ENCODE results near the gene PRDM7.
"Not testable (repeated sequence)": the region's sequence is repeated elsewhere in the genome, so short reads cannot be mapped to it uniquely, and the experiment has no call there.

The PRDM7 gene

DNA sequence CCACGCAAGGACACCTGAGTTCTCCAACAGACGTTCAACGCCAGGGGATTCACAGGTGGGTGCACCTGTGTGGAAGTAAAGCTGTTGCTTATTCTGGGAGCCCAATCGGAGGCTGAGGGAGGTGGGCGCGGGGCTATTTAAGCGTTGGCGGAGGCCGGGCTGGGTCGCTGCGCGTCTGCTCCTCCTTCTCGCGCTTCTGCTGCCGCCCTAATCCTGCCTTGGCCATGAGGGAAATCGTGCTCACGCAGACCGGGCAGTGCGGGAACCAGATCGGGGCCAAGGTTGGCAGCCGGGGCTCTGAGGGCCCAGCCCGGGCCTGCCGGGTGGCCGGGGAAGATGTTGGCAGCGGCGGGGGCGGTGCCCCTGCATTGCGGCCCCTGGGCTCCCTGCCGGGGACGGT is 16.7 kb upstream of the PRDM7 start:
- not testable (repeated sequence) for H3K4me1 Mint-ChIP-seq (ENCODE audit: low read depth in 2 of 2); H3K36me3 Mint-ChIP-seq (ENCODE audit: insufficient read depth); H3K9me3 Mint-ChIP-seq; H3K4me3 Mint-ChIP-seq; DNase-seq; H3K27ac Mint-ChIP-seq; ATAC-seq (replicated peaks)
- H3K27me3 Mint-ChIP-seq: peaks cover 9 to 25% of the 10 kb centered on the region in 2 donors

DNA sequence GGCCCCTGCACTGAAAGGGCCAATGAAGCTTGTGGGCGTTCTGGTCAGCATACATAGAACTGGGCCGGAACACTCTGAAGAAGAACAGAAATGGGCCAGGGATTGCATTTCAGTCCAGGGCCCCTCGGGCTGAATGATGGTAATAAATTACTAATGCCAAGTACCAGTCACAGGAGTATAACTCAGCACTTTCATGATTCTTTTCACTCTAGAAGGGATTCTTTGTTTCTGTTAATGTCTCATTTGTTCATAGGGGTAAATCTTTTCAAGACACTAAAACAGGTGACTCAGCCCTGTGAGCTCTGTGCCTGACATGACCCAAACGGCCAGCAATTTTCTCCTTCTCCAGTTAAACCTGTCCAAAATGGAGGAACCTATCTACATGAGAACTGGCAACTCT is 15.7 kb upstream of the PRDM7 start:
- H3K27me3 Mint-ChIP-seq: peaks cover 12 to 30% of the 10 kb centered on the region in 2 donors
- not testable (repeated sequence) for H3K27ac Mint-ChIP-seq; H3K4me1 Mint-ChIP-seq (ENCODE audit: low read depth in 2 of 2); H3K36me3 Mint-ChIP-seq (ENCODE audit: insufficient read depth); H3K4me3 Mint-ChIP-seq; H3K9me3 Mint-ChIP-seq; ATAC-seq (replicated peaks); DNase-seq

DNA sequence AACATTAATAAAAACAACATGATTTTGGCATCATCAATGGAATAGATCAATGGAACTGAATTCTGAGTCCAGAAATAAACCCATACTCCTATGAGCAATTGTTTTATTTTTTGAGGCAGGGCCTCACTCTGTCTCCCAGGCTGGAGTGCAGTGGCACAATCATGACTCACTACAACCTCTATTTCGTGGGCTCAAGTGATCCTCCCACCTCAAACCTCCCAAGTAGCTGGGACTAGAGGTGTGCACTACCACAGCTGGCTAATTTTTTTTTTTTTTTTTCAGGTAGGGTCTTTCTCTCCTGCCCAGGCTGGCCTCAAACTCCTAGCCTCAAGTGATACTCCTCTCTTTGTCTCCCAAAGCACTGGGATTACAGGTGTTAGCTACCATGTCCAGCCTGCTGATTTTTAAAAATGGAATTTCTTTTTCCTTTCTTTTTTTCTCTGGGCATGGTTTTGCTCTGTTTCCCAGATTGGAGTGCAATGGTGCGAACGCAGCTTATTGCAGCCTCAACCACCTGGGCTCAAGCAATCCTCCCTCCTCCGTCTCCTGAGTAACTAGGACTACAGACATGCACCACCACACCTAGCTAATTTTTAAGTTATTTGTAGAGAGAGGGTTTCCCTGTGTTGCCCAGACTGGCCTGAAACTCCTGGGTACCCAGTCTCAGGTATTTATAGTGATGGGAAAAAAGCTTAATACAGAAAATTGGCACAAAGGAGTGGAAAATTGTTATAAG is 7.3 kb upstream of the PRDM7 start:
- H3K4me1 Mint-ChIP-seq (ENCODE audit: low read depth in 2 of 2): peaks cover 11 to 14% of the 10 kb centered on the region in 2 donors
- no peak overlapping the region for H3K27ac Mint-ChIP-seq
- no peak for ATAC-seq (replicated peaks)
- H3K4me3 Mint-ChIP-seq: no peak overlapping the region
- peaks cover 13% of the 10 kb centered on the region for H3K36me3 Mint-ChIP-seq (ENCODE audit: insufficient read depth)
- H3K27me3 Mint-ChIP-seq: peaks cover 8 to 17% of the 10 kb centered on the region in 2 donors
- no peak for DNase-seq
- H3K9me3 Mint-ChIP-seq: no peaks in the 10 kb centered on the region

DNA sequence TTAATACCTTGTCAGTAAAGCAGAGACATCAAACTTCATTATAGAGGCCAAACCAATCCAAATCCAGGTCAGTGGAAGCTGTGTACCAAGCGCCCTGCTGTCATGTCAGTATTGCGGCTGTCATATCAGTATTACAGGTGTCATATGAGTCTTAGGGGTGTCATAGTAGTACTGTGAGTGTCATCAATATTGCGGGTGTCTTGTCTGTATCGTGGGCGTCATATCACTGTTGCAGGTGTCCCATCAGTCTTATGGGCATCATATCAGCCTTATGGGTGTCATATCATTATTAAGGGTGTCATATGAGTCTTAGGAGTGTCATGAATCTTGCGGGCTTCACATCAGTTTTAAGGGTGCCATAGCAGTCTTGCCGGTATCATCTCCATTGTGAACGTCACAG is 6.0 kb upstream of the PRDM7 start:
- peaks cover 13% of the 10 kb centered on the region for H3K36me3 Mint-ChIP-seq (ENCODE audit: insufficient read depth)
- H3K4me1 Mint-ChIP-seq (ENCODE audit: low read depth in 2 of 2): peaks cover 11 to 15% of the 10 kb centered on the region in 2 donors
- ATAC-seq (replicated peaks): peak; percentile 11
- H3K27ac Mint-ChIP-seq: peak overlapping the region; percentile 90 to 92
- H3K4me3 Mint-ChIP-seq: peak overlapping the region; percentile 91 to 93
- H3K9me3 Mint-ChIP-seq: no peaks in the 10 kb centered on the region
- DNase-seq: no peak
- H3K27me3 Mint-ChIP-seq: peaks cover 5 to 11% of the 10 kb centered on the region in 2 donors

DNA sequence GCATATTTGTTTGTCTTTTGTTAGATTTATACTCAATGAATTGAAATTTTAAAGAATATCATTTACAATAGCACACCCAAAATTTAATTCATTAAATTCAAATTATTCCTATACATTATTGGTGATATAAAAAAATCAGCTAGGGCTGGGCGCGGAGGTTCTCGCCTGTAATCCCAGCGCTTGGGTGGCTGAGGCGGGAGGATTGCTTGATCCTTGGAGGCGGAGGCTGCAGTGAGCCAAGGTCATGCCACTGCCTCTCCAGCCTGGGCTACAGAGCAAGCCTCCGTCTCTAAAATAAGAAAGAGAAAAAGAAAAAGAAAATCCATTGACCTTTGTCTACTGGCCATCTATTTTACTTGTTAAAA is 4.5 kb upstream of the PRDM7 start:
- no peak for DNase-seq
- peaks cover 6% of the 10 kb centered on the region in 2 donors for H3K27me3 Mint-ChIP-seq
- ATAC-seq (replicated peaks): no peak
- H3K27ac Mint-ChIP-seq: peak overlapping the region; percentile 90 to 92
- H3K4me3 Mint-ChIP-seq: peak overlapping the region; percentile 91 to 93
- peaks cover 18% of the 10 kb centered on the region for H3K36me3 Mint-ChIP-seq (ENCODE audit: insufficient read depth)
- H3K4me1 Mint-ChIP-seq (ENCODE audit: low read depth in 2 of 2): peaks cover 25 to 29% of the 10 kb centered on the region in 2 donors
- H3K9me3 Mint-ChIP-seq: no peaks in the 10 kb centered on the region

DNA sequence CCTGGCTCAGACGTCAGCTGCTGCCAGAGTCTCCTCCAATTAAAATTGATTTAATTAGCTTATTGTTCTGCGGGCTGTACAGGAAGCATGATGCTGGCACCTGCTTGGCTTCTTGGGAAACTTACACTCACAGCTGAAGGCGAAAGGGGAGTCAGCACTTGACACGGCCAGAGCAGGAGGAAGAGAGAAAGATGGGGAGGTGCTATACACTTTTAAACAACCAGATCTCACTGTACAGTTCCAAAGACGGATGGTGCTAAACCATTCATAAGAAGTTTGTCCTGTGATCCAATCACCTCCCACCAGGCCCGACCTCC is 1.4 kb upstream of the PRDM7 start:
- Mint-ChIP-seq H3K27ac (no peak overlapping the region), H3K4me1 (ENCODE audit: low read depth in 2 of 2) (peaks cover 29 to 31% of the 10 kb centered on the region in 2 donors), H3K4me3 (peak overlapping the region in 1 of 2 donors; percentile 84), H3K9me3 (no peaks in the 10 kb centered on the region), H3K36me3 (ENCODE audit: insufficient read depth) (peaks cover 18% of the 10 kb centered on the region), H3K27me3 (peaks cover 0 to 17% of the 10 kb centered on the region in 2 donors)
- ATAC-seq (replicated peaks) (no peak), DNase-seq (no peak)

DNA sequence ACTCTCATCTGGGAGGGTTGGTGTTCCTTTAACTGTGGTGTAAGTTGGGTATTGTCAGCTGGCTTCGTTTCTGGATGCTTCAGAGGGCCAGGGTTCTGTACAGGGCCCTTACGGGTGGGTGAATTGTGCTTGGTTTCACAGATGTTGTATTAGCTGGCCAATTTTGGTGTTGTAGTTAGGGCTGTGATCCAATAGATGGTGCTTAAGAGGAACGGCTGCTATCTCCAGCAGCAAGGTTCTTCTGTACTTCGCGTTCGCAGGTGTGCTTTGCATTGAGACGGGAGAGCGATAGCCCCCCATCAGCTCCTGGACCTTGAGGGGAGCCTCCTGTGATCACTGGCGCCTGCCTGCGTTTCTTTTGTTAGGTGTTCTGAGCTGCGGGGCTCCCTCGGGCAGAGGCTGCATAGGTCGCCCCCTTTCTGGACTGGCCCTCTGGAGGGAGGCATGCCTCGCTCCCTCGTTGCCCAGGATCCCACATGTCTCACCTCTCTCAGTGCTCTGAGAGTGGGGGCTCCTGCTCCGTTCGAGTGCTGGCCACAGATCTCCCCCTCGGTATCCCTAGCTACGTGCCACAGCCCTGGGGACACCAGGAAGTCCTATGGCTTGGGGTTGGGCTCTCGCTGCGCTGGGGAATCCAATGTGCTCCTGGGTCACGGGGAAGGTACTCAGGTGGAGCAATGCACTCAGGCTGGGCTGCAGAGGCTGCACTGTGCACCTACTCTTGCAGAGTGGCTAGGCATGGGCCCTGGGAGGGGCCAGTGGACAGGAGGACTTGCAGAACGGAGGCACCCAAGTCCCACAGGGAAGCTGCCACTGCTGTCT is 837 bp upstream of the PRDM7 start:
- H3K27me3 Mint-ChIP-seq: peaks cover 0 to 17% of the 10 kb centered on the region in 2 donors
- ATAC-seq (replicated peaks) (peak; percentile 71), DNase-seq (peak; percentile 35 to 51 (median 38))
- peak overlapping the region; percentile 70 to 85 for H3K27ac Mint-ChIP-seq
- peaks cover 16% of the 10 kb centered on the region for H3K36me3 Mint-ChIP-seq (ENCODE audit: insufficient read depth)
- no peaks in the 10 kb centered on the region for H3K9me3 Mint-ChIP-seq
- H3K4me3 Mint-ChIP-seq: peak overlapping the region; percentile 84 to 89
- H3K4me1 Mint-ChIP-seq (ENCODE audit: low read depth in 2 of 2): peaks cover 29% of the 10 kb centered on the region in 2 donors

DNA sequence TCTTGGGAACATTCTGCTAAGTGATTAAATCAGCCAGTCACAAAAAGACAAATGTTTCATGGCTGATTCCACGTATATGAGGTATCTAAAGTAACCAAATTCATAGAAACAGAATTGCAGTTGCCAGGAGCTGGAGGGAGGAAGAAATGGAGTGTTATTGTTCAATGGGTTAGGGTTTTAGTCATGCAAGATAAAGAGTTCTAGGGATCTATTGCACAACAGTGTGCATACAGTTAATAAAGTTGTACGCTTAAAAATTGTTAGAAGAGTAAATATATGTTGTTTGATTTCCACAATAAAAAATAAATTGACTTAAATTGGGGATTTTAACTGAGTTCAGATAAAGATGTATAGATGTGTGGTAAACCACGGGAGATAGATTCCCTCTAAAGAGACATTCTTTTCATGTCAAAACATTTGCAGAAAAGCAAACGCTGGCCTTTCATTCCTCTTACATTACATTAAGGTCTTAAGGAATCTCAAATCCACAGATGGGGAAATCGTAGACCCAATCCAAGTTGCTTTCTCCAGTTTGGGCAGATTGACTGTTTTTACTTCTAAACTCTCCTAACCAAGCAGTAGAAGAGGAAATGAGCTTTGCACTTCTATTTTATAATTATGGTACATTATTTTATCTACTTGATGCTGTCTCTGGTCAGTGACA is 4.6 kb downstream of the PRDM7 start:
- peaks cover 11 to 13% of the 10 kb centered on the region in 2 donors for H3K4me1 Mint-ChIP-seq (ENCODE audit: low read depth in 2 of 2)
- H3K4me3 Mint-ChIP-seq: no peak overlapping the region
- peaks cover 5% of the 10 kb centered on the region for H3K36me3 Mint-ChIP-seq (ENCODE audit: insufficient read depth)
- H3K9me3 Mint-ChIP-seq: no peaks in the 10 kb centered on the region
- ATAC-seq (replicated peaks) (no peak), DNase-seq (no peak)
- H3K27me3 Mint-ChIP-seq: peaks cover 7 to 43% of the 10 kb centered on the region in 2 donors
- H3K27ac Mint-ChIP-seq: no peak overlapping the region

DNA sequence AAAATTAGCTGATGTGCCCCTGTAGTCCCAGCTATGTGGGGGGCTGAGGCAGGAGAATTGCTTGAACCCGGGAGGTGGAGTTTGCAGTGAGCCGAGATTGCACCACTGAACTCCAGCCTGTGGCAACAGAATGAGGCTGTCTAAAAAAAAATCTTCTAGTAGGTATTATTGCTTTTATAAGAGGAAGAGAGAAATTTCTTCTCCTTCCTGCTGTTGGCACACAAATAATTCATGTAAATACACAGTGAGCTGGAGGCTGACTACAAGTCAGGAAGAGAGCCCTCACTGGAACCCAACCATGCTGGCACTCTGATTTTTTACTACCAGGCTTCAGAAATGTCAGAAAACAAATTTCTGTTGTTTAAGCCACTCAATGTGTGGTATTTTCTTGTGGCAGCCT is 6.7 kb downstream of the PRDM7 start:
- ATAC-seq (replicated peaks) (no peak), DNase-seq (no peak)
- Mint-ChIP-seq H3K4me3 (no peak overlapping the region), H3K27me3 (peaks cover 13 to 36% of the 10 kb centered on the region in 2 donors), H3K9me3 (no peaks in the 10 kb centered on the region), H3K36me3 (ENCODE audit: insufficient read depth) (no peaks in the 10 kb centered on the region), H3K4me1 (ENCODE audit: low read depth in 2 of 2) (no peaks in the 10 kb centered on the region), H3K27ac (no peak overlapping the region)

DNA sequence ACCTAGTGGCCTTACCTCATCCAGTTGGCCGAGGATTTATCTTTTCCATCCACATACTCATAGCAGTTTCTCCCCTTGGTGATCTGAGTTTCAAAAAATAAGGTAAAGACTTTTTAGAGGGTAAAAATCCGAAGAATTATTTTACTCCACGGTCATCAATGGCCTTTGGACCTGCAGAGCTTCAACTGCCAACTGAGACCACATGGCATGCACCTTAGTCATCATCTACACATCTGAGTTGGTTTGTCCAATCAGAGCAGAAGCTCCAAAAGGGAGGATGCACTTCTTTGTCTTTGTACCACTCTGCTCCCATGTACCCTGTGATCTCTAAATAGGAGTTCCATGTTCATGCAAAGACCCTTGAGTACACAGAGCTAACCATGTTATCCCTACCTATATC is 15.7 kb downstream of the PRDM7 start:
- Mint-ChIP-seq H3K9me3 (no peaks in the 10 kb centered on the region), H3K36me3 (ENCODE audit: insufficient read depth) (no peaks in the 10 kb centered on the region), H3K27me3 (peaks cover 13 to 26% of the 10 kb centered on the region in 2 donors), H3K4me3 (no peak overlapping the region), H3K27ac (no peak overlapping the region), H3K4me1 (ENCODE audit: low read depth in 2 of 2) (peaks cover 3 to 9% of the 10 kb centered on the region in 2 donors)
- ATAC-seq (replicated peaks) (no peak), DNase-seq (no peak)

DNA sequence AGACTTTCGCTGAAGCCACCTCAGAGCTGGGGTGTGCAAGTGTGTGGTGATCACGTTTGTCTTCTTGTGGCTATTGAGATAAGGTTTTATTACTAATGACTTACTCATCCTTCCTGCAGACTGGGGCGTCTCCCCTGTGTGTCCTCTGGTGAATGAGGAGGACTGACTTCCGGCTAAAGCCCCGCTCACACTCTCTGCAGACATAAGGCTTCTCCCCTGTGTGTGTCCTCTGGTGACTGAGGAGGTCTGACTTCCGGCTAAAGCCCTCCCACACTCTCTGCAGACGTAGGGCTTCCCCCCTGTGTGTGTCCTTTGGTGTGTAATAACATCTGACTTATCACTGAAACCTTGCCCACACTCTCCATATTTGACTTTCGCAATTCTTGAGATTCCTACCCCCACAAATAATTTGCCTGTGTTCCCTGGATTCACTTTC is 19.4 kb downstream of the PRDM7 start:
- Mint-ChIP-seq H3K4me3 (no peak overlapping the region), H3K36me3 (ENCODE audit: insufficient read depth) (no peaks in the 10 kb centered on the region), H3K4me1 (ENCODE audit: low read depth in 2 of 2) (peaks cover 3 to 9% of the 10 kb centered on the region in 2 donors), H3K9me3 (peaks cover 11 to 17% of the 10 kb centered on the region in 2 donors), H3K27me3 (peaks cover 0 to 6% of the 10 kb centered on the region in 2 donors), H3K27ac (peak overlapping the region in 1 of 2 donors; percentile 8)
- DNase-seq (peak in 2 of 3 experiments; percentile 14 to 17), ATAC-seq (replicated peaks) (peak; percentile 92)

DNA sequence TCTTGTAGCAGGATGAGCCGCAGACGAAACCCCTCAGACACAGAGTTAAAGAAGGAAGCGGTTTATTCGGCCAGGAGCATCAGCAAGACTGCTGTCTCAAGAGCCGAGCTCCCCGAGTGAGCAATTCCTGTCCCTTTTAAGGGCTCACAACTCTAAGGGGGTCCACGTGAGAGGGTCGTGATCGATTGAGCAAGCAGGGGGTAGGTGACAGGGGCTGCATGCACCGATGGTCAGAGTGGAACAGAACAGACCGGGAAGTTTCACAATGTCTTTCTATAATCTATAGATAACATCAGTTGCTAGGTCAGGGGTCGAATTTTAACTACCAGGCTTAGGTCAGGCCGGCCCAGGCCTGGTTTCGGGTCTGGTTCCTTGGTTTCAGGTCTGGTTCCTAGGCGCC is 20.6 kb downstream of the PRDM7 start:
- not testable (repeated sequence) for ATAC-seq (replicated peaks); H3K4me1 Mint-ChIP-seq (ENCODE audit: low read depth in 2 of 2); H3K27ac Mint-ChIP-seq; DNase-seq; H3K36me3 Mint-ChIP-seq (ENCODE audit: insufficient read depth); H3K27me3 Mint-ChIP-seq; H3K4me3 Mint-ChIP-seq
- peaks cover 11 to 17% of the 10 kb centered on the region in 2 donors for H3K9me3 Mint-ChIP-seq

DNA sequence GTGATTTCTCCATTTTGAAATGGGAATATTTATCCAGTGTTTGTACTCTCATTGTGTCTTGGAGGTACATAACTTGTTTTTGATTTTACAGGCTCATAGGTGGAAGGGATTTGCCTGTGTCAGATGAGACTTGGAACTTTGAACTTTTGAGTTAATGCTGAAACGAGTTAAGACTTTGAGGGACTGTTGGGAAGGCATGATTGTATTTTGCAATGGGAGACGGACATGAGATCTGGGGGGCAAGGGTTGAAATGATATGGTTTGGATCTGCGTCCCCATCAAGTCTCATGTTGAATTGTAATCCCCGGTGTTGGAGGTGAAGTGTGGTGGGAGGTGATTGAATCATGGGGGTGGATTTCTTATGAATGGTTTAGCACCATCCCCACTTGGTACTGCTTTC is 21.8 kb downstream of the PRDM7 start:
- Mint-ChIP-seq H3K4me1 (ENCODE audit: low read depth in 2 of 2) (peaks cover 3 to 9% of the 10 kb centered on the region in 2 donors), H3K9me3 (peaks cover 11 to 17% of the 10 kb centered on the region in 2 donors), H3K27ac (no peak overlapping the region), H3K4me3 (no peak overlapping the region), H3K27me3 (peaks cover 0 to 6% of the 10 kb centered on the region in 2 donors), H3K36me3 (ENCODE audit: insufficient read depth) (no peaks in the 10 kb centered on the region)
- DNase-seq (no peak), ATAC-seq (replicated peaks) (no peak)
